HepG2 (cell line): ENCODE measurements around the gene TRIAP1. TPM values are rescaled to one million over a fixed set of nuclear protein-coding genes. Genes with fewer than 3 reads are reported as not detected.
A peak's percentile ranks its signal among the peaks of the same experiment; 100 is the strongest.

ENCODE experiments used
- ATF1 ChIP-seq: IDR thresholded peaks from 2 replicates; pipeline ENCODE4 v1.6.1; 2016; ENCODE audit warnings: mild to moderate bottlenecking, control low read depth
- FOXP1 ChIP-seq, 2 experiments: fragments of 450-650 bp in 1 of 2; IDR thresholded peaks; 2 replicates each; pipeline ENCODE4 v1.6.1; 2017 to 2018; ENCODE audit warnings: antibody characterized with exemption in 1 of 2
- GATAD1 ChIP-seq: IDR thresholded peaks from 2 replicates; pipeline ENCODE4 v1.6.1; 2016; ENCODE audit warnings: missing genetic modification reagents, missing compliant biosample characterization
- LCORL ChIP-seq, 2 experiments: fragments of 450-650 bp in 1 of 2; sonication (generic) in 1 of 2; formaldehyde crosslinking in 1 of 2; IDR thresholded peaks; 2 replicates each; pipeline versions ENCODE4 v1.5.0 to v1.6.1; 2017 to 2020; ENCODE audit warnings: antibody characterized with exemption in 1 of 2, missing genetic modification reagents in 1 of 2
- MBD4 ChIP-seq: IDR thresholded peaks from 2 replicates; pipeline ENCODE4 v1.6.1; 2012; ENCODE audit warnings: low read length, inconsistent platforms, borderline replicate concordance
- NFIB ChIP-seq: sonication (generic); formaldehyde crosslinking; IDR thresholded peaks from 2 replicates; pipeline ENCODE4 v1.9.0; 2021; ENCODE audit warnings: missing genetic modification reagents, mild to moderate bottlenecking, borderline replicate concordance
- PCBP1 ChIP-seq: fragments of 200-400 bp; formaldehyde crosslinking; IDR thresholded peaks from 2 replicates; pipeline ENCODE4 v1.6.1; 2017; ENCODE audit warnings: mild to moderate bottlenecking, low read depth, low read length, borderline replicate concordance
- RBM22 ChIP-seq: fragments of 200-400 bp; formaldehyde crosslinking; optimal IDR thresholded peaks from 2 replicates; pipeline ENCODE3; 2017; ENCODE audit warnings: mild to moderate bottlenecking, low read length, moderate library complexity
- RFXANK ChIP-seq: IDR thresholded peaks from 2 replicates; pipeline ENCODE4 v1.6.1; 2016
- SIN3A ChIP-seq: IDR thresholded peaks from 2 replicates; pipeline ENCODE4 v1.6.1; 2011; ENCODE audit warnings: low read depth, mild to moderate bottlenecking, control low read depth, low read length, borderline replicate concordance
- TCF7 ChIP-seq: sonication (generic); IDR thresholded peaks from 2 replicates; pipeline ENCODE4 v1.6.1; 2016; ENCODE audit warnings: antibody characterized with exemption, low read depth
- TP53 ChIP-seq: sonication (generic); formaldehyde crosslinking; conservative IDR thresholded peaks from 2 replicates; pipeline ENCODE4 v1.4.0; 2020; ENCODE audit warnings: missing genetic modification reagents
- ZC3H4 ChIP-seq: sonication (generic); formaldehyde crosslinking; IDR thresholded peaks from 2 replicates; pipeline ENCODE4 v1.4.0; 2020; ENCODE audit warnings: missing genetic modification reagents, borderline replicate concordance
- ZNF260 ChIP-seq: sonication (generic); formaldehyde crosslinking; IDR thresholded peaks from 2 replicates; pipeline ENCODE4 v1.4.0; 2020; ENCODE audit warnings: missing genetic modification reagents, low read depth, mild to moderate bottlenecking, borderline replicate concordance
- polyA plus RNA-seq, 8 experiments: library from polyadenylated mRNA; depleted of rRNA in 3 of 8; stranded (reverse) in 7 of 8; unstranded in 1 of 8; fragments of >200 nt; fragmentation: Illumina TruSeq in 4 of 8; extraction: Trizol in 4 of 8; gene quantifications; 2 replicates each; pipeline versions ENCODE4 v1.2.1 to v1.2.3, GENCODE V29; 2011 to 2016; ENCODE audit warnings: low read depth in 4 of 8, missing spikeins in 1 of 8, mixed read lengths in 1 of 8; ENCODE audit not compliant: insufficient read depth in 1 of 8
- total RNA-seq, 5 experiments: library from RNA; depleted of rRNA; stranded (reverse); fragments of >200 nt; fragmentation: Illumina TruSeq; extraction: Trizol; gene quantifications; 2 replicates each; pipeline ENCODE4 v1.2.3, GENCODE V29; 2016; ENCODE audit warnings: low read depth in 1 of 5
- TF ChIP-seq, protein P1 (sequence below): sonication (generic); formaldehyde crosslinking; IDR thresholded peaks from 2 replicates; pipeline ENCODE4 v1.4.0; 2020; ENCODE audit warnings: missing genetic modification reagents, borderline replicate concordance
- TF ChIP-seq, protein P2 (sequence below): sonication (generic); formaldehyde crosslinking; IDR thresholded peaks from 2 replicates; pipeline ENCODE4 v1.4.0; 2020; ENCODE audit warnings: missing genetic modification reagents, borderline replicate concordance
- TF ChIP-seq, protein P3 (sequence below): sonication (generic); formaldehyde crosslinking; IDR thresholded peaks from 2 replicates; pipeline ENCODE4 v1.4.0; 2020; ENCODE audit warnings: missing genetic modification reagents, low read depth, mild to moderate bottlenecking, borderline replicate concordance
- TF ChIP-seq, protein P4 (sequence below): sonication (generic); formaldehyde crosslinking; IDR thresholded peaks from 2 replicates; pipeline ENCODE4 v1.5.1; 2020; ENCODE audit warnings: mild to moderate bottlenecking, missing genetic modification reagents, borderline replicate concordance

Gene TRIAP1
- total and polyA plus RNA-seq, 2 of the 13 experiments (the other 11 are each of a cell fraction or from before 2014, with no cell fraction given) = 55.0 to 117 TPM

DNA sequence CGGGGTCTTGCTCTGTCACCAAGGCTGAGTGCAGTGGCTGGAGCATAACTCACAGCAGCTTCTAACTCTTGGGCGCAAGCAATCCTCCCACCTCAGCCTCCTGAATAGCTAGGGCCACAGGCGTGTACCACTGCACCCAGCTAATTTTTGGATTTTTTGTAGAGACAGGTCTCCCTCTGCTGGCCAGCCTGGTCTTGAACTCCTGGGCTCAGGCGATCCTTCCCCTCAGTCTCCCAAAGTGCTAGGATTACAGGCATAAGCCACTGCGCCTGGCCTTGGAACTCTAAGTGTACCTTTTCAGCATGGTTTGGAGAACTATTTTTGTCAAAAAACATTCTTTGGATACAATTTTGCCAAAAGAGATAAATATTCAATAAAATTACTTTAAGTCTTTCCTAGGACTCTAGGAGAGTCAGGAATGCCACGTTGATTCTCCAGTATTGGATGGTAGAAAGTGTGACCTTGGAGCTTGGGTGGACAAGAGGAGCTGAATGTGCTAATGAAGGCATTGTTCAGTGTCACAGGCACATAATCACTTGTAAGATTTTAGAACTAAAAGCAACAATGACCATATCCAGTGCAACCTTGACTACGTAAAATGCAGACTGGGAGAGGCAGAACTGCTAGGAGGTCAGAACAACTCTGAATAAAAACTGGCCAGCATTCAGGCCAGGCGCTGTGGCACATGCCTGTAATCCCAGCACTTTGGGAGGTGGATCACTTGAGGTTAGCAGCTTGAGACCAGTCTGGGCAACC lies 20.6 kb upstream of the TRIAP1 start (continued):
- TF ChIP-seq, protein P1, sequence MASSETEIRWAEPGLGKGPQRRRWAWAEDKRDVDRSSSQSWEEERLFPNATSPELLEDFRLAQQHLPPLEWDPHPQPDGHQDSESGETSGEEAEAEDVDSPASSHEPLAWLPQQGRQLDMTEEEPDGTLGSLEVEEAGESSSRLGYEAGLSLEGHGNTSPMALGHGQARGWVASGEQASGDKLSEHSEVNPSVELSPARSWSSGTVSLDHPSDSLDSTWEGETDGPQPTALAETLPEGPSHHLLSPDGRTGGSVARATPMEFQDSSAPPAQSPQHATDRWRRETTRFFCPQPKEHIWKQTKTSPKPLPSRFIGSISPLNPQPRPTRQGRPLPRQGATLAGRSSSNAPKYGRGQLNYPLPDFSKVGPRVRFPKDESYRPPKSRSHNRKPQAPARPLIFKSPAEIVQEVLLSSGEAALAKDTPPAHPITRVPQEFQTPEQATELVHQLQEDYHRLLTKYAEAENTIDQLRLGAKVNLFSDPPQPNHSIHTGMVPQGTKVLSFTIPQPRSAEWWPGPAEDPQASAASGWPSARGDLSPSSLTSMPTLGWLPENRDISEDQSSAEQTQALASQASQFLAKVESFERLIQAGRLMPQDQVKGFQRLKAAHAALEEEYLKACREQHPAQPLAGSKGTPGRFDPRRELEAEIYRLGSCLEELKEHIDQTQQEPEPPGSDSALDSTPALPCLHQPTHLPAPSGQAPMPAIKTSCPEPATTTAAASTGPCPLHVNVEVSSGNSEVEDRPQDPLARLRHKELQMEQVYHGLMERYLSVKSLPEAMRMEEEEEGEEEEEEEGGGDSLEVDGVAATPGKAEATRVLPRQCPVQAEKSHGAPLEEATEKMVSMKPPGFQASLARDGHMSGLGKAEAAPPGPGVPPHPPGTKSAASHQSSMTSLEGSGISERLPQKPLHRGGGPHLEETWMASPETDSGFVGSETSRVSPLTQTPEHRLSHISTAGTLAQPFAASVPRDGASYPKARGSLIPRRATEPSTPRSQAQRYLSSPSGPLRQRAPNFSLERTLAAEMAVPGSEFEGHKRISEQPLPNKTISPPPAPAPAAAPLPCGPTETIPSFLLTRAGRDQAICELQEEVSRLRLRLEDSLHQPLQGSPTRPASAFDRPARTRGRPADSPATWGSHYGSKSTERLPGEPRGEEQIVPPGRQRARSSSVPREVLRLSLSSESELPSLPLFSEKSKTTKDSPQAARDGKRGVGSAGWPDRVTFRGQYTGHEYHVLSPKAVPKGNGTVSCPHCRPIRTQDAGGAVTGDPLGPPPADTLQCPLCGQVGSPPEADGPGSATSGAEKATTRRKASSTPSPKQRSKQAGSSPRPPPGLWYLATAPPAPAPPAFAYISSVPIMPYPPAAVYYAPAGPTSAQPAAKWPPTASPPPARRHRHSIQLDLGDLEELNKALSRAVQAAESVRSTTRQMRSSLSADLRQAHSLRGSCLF (CRISPR knock-in tag) = no peak
- TF ChIP-seq RBM22 (no peak), TCF7 (no peak), TP53 (no peak), GATAD1 (CRISPR knock-in tag) (no peak), ZNF260 (CRISPR knock-in tag) (no peak), RFXANK (CRISPR knock-in tag) (no peak), FOXP1 (IDR thresholded peaks at IDR 0.05) (no peak), FOXP1 (CRISPR knock-in tag; IDR thresholded peaks at IDR 0.05) (no peak), ATF1 (no peak), LCORL (IDR thresholded peaks at IDR 0.05) (no peak), LCORL (CRISPR knock-in tag; IDR thresholded peaks at IDR 0.05) (0 out of 2 replicates have a peak, but pooled peaks have one; percentile 30), ZC3H4 (CRISPR knock-in tag) (no peak), NFIB (CRISPR knock-in tag) (no peak), MBD4 (no peak), PCBP1 (no peak), SIN3A (no peak)
- TF ChIP-seq, protein P2, sequence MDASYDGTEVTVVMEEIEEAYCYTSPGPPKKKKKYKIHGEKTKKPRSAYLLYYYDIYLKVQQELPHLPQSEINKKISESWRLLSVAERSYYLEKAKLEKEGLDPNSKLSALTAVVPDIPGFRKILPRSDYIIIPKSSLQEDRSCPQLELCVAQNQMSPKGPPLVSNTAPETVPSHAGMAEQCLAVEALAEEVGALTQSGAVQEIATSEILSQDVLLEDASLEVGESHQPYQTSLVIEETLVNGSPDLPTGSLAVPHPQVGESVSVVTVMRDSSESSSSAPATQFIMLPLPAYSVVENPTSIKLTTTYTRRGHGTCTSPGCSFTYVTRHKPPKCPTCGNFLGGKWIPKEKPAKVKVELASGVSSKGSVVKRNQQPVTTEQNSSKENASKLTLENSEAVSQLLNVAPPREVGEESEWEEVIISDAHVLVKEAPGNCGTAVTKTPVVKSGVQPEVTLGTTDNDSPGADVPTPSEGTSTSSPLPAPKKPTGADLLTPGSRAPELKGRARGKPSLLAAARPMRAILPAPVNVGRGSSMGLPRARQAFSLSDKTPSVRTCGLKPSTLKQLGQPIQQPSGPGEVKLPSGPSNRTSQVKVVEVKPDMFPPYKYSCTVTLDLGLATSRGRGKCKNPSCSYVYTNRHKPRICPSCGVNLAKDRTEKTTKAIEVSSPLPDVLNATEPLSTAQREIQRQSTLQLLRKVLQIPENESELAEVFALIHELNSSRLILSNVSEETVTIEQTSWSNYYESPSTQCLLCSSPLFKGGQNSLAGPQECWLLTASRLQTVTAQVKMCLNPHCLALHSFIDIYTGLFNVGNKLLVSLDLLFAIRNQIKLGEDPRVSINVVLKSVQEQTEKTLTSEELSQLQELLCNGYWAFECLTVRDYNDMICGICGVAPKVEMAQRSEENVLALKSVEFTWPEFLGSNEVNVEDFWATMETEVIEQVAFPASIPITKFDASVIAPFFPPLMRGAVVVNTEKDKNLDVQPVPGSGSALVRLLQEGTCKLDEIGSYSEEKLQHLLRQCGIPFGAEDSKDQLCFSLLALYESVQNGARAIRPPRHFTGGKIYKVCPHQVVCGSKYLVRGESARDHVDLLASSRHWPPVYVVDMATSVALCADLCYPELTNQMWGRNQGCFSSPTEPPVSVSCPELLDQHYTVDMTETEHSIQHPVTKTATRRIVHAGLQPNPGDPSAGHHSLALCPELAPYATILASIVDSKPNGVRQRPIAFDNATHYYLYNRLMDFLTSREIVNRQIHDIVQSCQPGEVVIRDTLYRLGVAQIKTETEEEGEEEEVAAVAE = no peak
- TF ChIP-seq, protein P3, sequence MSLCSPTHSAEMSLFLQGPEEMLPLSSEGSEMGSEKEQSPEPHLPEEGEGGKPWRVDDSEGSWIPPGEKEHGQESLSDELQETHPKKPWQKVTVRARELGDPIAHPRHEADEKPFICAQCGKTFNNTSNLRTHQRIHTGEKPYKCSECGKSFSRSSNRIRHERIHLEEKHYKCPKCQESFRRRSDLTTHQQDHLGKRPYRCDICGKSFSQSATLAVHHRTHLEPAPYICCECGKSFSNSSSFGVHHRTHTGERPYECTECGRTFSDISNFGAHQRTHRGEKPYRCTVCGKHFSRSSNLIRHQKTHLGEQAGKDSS (CRISPR knock-in tag) = no peak
- TF ChIP-seq, protein P4, sequence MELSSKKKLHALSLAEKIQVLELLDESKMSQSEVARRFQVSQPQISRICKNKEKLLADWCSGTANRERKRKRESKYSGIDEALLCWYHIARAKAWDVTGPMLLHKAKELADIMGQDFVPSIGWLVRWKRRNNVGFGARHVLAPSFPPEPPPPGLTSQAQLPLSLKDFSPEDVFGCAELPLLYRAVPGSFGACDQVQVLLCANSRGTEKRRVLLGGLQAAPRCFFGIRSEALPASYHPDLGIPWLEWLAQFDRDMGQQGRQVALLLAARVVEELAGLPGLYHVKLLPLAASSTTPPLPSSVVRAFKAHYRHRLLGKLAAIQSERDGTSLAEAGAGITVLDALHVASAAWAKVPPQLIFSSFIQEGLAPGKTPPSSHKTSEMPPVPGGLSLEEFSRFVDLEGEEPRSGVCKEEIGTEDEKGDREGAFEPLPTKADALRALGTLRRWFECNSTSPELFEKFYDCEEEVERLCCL (CRISPR knock-in tag) = no peak
